Keratinocyte (primary cell): ENCODE measurements around the gene DPYSL4.

Experiments
- EZH2 ChIP-seq: IDR thresholded peaks from one replicate; pipeline ENCODE4 v1.6.1; 2012; ENCODE audit warnings: inconsistent platforms, mild to moderate bottlenecking, low read length, moderate library complexity
- TF ChIP-seq, protein P1 (sequence below), 3 experiments: IDR thresholded peaks in 1 of 3; conservative IDR thresholded peaks in 1 of 3; optimal IDR thresholded peaks in 1 of 3; 2 replicates in 2 of 3; 3 replicates in 1 of 3; pipeline versions ENCODE3 to v1.5.1; 2011; ENCODE audit warnings: low read length in 3 of 3, mild to moderate bottlenecking in 3 of 3, moderate library complexity in 2 of 3, control low read depth in 1 of 3, inconsistent platforms in 1 of 3; ENCODE audit not compliant: insufficient read depth in 2 of 3; ENCODE audit errors: extremely low read depth in 1 of 3

DNA sequence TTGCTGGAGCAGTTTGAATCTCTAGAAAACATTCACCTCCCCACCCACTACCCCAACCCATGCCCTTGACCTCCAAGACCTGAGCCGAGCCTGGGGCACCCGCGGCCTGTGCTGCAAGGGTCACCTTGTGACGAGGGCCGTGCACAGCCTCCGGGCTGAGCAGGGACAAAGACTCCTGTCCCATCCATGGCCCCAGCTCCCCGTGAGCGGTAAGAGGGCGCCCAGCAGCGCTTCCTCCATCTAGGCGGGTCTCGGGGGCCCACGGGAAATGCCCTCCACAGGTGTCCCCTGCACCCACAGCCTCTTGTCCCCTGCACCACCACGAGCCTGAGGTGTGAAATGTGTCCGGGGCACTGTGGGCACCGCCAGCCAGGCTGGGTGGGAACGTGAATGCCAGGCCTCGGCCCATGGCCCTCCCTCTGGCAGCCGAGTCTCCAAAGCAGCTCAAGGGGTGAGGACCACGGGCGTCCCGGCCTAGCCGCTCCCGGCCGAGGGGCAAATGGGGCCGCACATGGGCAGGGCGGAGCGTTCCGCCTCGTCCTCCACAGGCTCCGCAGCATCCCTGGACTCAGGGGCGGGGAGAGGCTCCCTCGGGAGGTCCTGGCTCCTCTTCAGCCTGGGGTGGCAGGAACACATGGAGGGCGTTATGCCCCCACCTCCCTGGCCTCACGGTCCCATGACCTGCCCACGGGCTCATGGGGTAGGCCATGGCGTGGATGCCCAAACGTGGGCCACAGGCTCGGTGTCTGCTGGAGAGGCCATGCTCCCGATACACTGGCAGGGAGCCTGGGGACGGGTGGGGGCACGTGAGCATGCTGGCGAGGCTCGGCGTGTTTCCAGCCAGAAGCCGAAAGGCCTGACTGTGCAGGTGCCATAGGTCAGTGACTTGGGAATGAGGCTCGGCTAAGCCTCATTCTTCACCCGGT is 21.1 kb downstream of the DPYSL4 start:
- TF ChIP-seq, protein P1, sequence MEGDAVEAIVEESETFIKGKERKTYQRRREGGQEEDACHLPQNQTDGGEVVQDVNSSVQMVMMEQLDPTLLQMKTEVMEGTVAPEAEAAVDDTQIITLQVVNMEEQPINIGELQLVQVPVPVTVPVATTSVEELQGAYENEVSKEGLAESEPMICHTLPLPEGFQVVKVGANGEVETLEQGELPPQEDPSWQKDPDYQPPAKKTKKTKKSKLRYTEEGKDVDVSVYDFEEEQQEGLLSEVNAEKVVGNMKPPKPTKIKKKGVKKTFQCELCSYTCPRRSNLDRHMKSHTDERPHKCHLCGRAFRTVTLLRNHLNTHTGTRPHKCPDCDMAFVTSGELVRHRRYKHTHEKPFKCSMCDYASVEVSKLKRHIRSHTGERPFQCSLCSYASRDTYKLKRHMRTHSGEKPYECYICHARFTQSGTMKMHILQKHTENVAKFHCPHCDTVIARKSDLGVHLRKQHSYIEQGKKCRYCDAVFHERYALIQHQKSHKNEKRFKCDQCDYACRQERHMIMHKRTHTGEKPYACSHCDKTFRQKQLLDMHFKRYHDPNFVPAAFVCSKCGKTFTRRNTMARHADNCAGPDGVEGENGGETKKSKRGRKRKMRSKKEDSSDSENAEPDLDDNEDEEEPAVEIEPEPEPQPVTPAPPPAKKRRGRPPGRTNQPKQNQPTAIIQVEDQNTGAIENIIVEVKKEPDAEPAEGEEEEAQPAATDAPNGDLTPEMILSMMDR (optimal IDR thresholded peaks at IDR 0.05 in 1 of 3, IDR thresholded peaks at IDR 0.05 in 1 of 3, conservative IDR thresholded peaks at IDR 0.05 in 1 of 3; ENCODE audit: extremely low read depth in 1 of 3, insufficient read depth in 2 of 3, low read length in 3 of 3): no peak
- no peak for TF ChIP-seq EZH2
